HG02852 (cell line): ENCODE data around the gene UNKL.

Experiments used
- ATAC-seq: cut with Tn5 transposase; IDR thresholded peaks from one replicate; pipeline ENCODE4 v1.9.1; 2021; ENCODE audit warnings: mild to moderate bottlenecking, moderate library complexity; ENCODE audit not compliant: unreplicated experiment

The UNKL gene

GRCh38 chr16:1314399-1315068 lies 100.0 kb downstream of the UNKL start:
- ATAC-seq, result no peak

- no peak for ATAC-seq
Measured at GRCh38 chr16:1313721-1314369, 100.7 kb downstream of the UNKL start.
